ENCODE data around the gene KCNAB1.

KCNAB1 gene

GRCh38 chr3:156407617-156408225 is 287.3 kb downstream of the KCNAB1 start:
- DNase-seq (ENCODE audit: low read depth in 2 of 2): no peak

GRCh38 chr3:156409694-156410093 is 289.3 kb downstream of the KCNAB1 start:
- no peak for DNase-seq (ENCODE audit: low read depth in 2 of 2)

GRCh38 chr3:156412600-156412999 is 292.2 kb downstream of the KCNAB1 start:
- no peak for DNase-seq (ENCODE audit: low read depth in 2 of 2)

- no peak for DNase-seq (ENCODE audit: low read depth in 2 of 2)
These were observed 293.0 kb downstream of the KCNAB1 start for GRCh38 chr3:156413293-156413892.

GRCh38 chr3:156416846-156417558 is 296.6 kb downstream of the KCNAB1 start:
- no peak for DNase-seq (ENCODE audit: low read depth in 2 of 2)

- no peak for DNase-seq (ENCODE audit: low read depth in 2 of 2)
These were observed 297.3 kb downstream of the KCNAB1 start for GRCh38 chr3:156417559-156418132.

GRCh38 chr3:156418428-156418827 is 298.1 kb downstream of the KCNAB1 start:
- no peak for DNase-seq (ENCODE audit: low read depth in 2 of 2)

- no peak for DNase-seq (ENCODE audit: low read depth in 2 of 2)
These were observed 301.2 kb downstream of the KCNAB1 start for GRCh38 chr3:156421534-156421933.

GRCh38 chr3:156424758-156425157 is 304.4 kb downstream of the KCNAB1 start:
- no peak for DNase-seq (ENCODE audit: low read depth in 2 of 2)

- DNase-seq (ENCODE audit: low read depth in 2 of 2): no peak
These were observed 305.3 kb downstream of the KCNAB1 start for GRCh38 chr3:156425651-156426050.

GRCh38 chr3:156429125-156429524 is 308.7 kb downstream of the KCNAB1 start:
- no peak for DNase-seq (ENCODE audit: low read depth in 2 of 2)

- DNase-seq (ENCODE audit: low read depth in 2 of 2): no peak
These were observed 311.2 kb downstream of the KCNAB1 start for GRCh38 chr3:156431334-156432124.

GRCh38 chr3:156432563-156432962 is 312.2 kb downstream of the KCNAB1 start:
- no peak for DNase-seq (ENCODE audit: low read depth in 2 of 2)

- DNase-seq (ENCODE audit: low read depth in 2 of 2): no peak
These were observed 312.8 kb downstream of the KCNAB1 start for GRCh38 chr3:156433138-156433537.

GRCh38 chr3:156433910-156434309 is 313.5 kb downstream of the KCNAB1 start:
- DNase-seq (ENCODE audit: low read depth in 2 of 2): no peak

GRCh38 chr3:156434921-156435320 is 314.5 kb downstream of the KCNAB1 start:
- no peak for DNase-seq (ENCODE audit: low read depth in 2 of 2)

GRCh38 chr3:156443079-156443478 is 322.7 kb downstream of the KCNAB1 start:
- no peak for DNase-seq (ENCODE audit: low read depth in 2 of 2)

- no peak for DNase-seq (ENCODE audit: low read depth in 2 of 2)
These were observed 325.0 kb downstream of the KCNAB1 start for GRCh38 chr3:156445117-156446090.

GRCh38 chr3:156448300-156448699 is 327.9 kb downstream of the KCNAB1 start:
- DNase-seq (ENCODE audit: low read depth in 2 of 2): no peak

- no peak for DNase-seq (ENCODE audit: low read depth in 2 of 2)
These were observed 329.6 kb downstream of the KCNAB1 start for GRCh38 chr3:156449710-156450574.

All from activated CD8-positive, alpha-beta memory T cell treated with anti-CD3 and anti-CD28 coated beads for 4 hours (primary cell).